K562 (cell line): ENCODE results near the gene E2F3. TPM values are rescaled to one million over a fixed set of nuclear protein-coding genes. Genes with fewer than 3 reads are reported as not detected.

ENCODE experiments used
- CBFA2T3 ChIP-seq: fragments of 450-650 bp; IDR thresholded peaks from 2 replicates; pipeline ENCODE4 v1.6.1; 2017
- CEBPB ChIP-seq: fragments of 450-650 bp; IDR thresholded peaks from 2 replicates; pipeline ENCODE4 v1.6.1; 2016; ENCODE audit warnings: missing genetic modification characterization, missing compliant biosample characterization
- CEBPG ChIP-seq, 3 experiments: fragments of 200-800 bp in 1 of 3; sonication (Bioruptor generic) in 1 of 3; sonication (generic) in 1 of 3; formaldehyde crosslinking in 1 of 3; IDR thresholded peaks in 2 of 3; conservative IDR thresholded peaks in 1 of 3; 2 replicates each; pipeline versions ENCODE4 v1.6.1 to v1.8.0; 2016 to 2022; ENCODE audit warnings: missing compliant biosample characterization in 2 of 3, missing genetic modification characterization in 2 of 3, mild to moderate bottlenecking in 1 of 3, missing genetic modification reagents in 1 of 3
- CXXC5 ChIP-seq: fragments of 250-450 bp; sonication (Bioruptor Pico); IDR thresholded peaks from 2 replicates; pipeline ENCODE4 v1.8.0; 2022; ENCODE audit warnings: inconsistent platforms, mild to moderate bottlenecking, moderate library complexity
- DPF2 ChIP-seq: fragments of 450-650 bp; IDR thresholded peaks from 2 replicates; pipeline ENCODE4 v1.6.1; 2016
- MEF2A ChIP-seq: IDR thresholded peaks from 2 replicates; pipeline ENCODE4 v1.6.1; 2011; ENCODE audit warnings: low read depth, mild to moderate bottlenecking, low read length, moderate library complexity; ENCODE audit not compliant: control insufficient read depth
- NR2F6 ChIP-seq: fragments of 450-650 bp; formaldehyde crosslinking; IDR thresholded peaks from 2 replicates; pipeline ENCODE4 v1.4.0; 2020; ENCODE audit warnings: mild to moderate bottlenecking
- SMARCA4 ChIP-seq: fragments of 450-650 bp; IDR thresholded peaks from 2 replicates; pipeline ENCODE4 v1.6.1; 2016
- STAT5A ChIP-seq: IDR thresholded peaks from 2 replicates; pipeline ENCODE4 v1.6.1; 2012; ENCODE audit warnings: low read length, inconsistent platforms, borderline replicate concordance
- TCF3 ChIP-seq: sonication (generic); formaldehyde crosslinking; IDR thresholded peaks from 2 replicates; pipeline ENCODE4 v1.4.0; 2020; ENCODE audit warnings: mild to moderate bottlenecking, missing genetic modification reagents
- XRCC3 ChIP-seq: fragments of 450-650 bp; IDR thresholded peaks from 2 replicates; pipeline ENCODE4 v1.6.1; 2017; ENCODE audit warnings: mild to moderate bottlenecking, moderate library complexity
- ZNF75A ChIP-seq: fragments of 450-650 bp; formaldehyde crosslinking; IDR thresholded peaks from 2 replicates; pipeline ENCODE4 v1.4.0; 2020; ENCODE audit warnings: mild to moderate bottlenecking
- polyA plus RNA-seq, 8 experiments: library from polyadenylated mRNA; depleted of rRNA in 4 of 8; stranded (reverse) in 5 of 8; unstranded in 3 of 8; fragments of >200 nt; fragmentation: Nextera tagmentation in 2 of 8; fragmentation: Illumina TruSeq in 1 of 8; extraction: Ambion mirVana in 2 of 8; extraction: Trizol in 1 of 8; gene quantifications; 2 replicates each; pipeline versions ENCODE4 v1.2.1 to v1.2.3, GENCODE V29; 2011 to 2014; ENCODE audit warnings: inconsistent platforms in 1 of 8, missing spikeins in 1 of 8
- total RNA-seq, 7 experiments: library from RNA; depleted of rRNA in 6 of 7; stranded (reverse); fragments of >200 nt in 6 of 7; fragmentation: Illumina TruSeq in 2 of 7; extraction: Trizol in 2 of 7; gene quantifications; 2 replicates each; pipeline versions ENCODE4 v1.2.1 to v1.2.3, GENCODE V29; 2011 to 2021; ENCODE audit warnings: low replicate concordance in 1 of 7
- TF ChIP-seq, protein P1 (sequence below): fragments of 450-650 bp; IDR thresholded peaks from 2 replicates; pipeline ENCODE4 v1.6.1; 2016; ENCODE audit warnings: low read depth, mild to moderate bottlenecking, moderate library complexity
- TF ChIP-seq, protein P2 (sequence below): sonication (generic); formaldehyde crosslinking; IDR thresholded peaks from 2 replicates; pipeline ENCODE4 v1.9.0; 2022; ENCODE audit warnings: mild to moderate bottlenecking, missing genetic modification reagents
- TF ChIP-seq, protein P3 (sequence below): fragments of 450-650 bp; IDR thresholded peaks from 2 replicates; pipeline ENCODE4 v1.6.1; 2016; ENCODE audit warnings: mild to moderate bottlenecking
- TF ChIP-seq, protein P4 (sequence below): sonication (generic); IDR thresholded peaks from 2 replicates; pipeline ENCODE4 v1.6.1; 2016

E2F3 gene
- total and polyA plus RNA-seq, 9 of the 15 experiments (the other 6 are each of a cell fraction or from before 2014, with no cell fraction given) = 11.1 to 44.7 (median 27.2) TPM

DNA sequence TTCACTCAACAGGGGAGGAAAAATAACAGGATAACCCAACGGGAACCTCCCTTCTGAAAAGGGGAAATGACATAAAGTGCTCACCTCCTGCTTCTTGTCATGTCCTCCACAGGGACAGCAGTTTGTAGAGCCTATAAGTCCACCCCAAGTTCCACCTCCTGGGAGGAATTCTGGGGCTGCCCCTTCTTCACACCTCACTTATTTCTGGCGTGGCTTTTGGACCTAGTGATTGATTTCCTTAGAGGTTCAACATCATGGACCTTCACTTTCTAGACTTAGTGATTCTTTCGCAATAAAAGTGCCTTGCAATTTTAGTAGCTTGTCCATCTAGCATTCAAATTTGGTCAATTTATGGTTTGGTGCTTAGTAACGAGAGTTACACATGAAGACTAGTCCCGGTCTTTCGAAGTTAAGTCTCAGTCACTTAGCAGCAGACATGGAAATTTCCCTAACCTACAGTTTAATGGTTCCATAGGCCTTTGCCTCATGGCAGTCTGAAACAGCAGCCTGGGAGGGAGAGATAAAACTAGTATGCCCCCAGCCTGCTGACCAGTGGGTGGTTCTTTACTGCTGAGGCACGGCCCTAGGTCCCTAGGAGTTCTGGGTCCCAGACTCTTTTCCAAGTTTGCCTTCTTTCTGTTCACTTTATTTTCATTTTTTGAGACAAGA lies 73.3 kb downstream of the E2F3 start (continued):
- TF ChIP-seq SMARCA4 (0 out of 2 replicates have a peak, but pooled peaks have one; percentile 32), TCF3 (CRISPR knock-in tag) (peak; percentile 68), ZNF75A (no peak), CXXC5 (CRISPR knock-in tag) (no peak), NR2F6 (CRISPR knock-in tag) (no peak), XRCC3 (peak; percentile 64; the same call in 1 of the 2 replicates), CEBPB (tag) (peak; percentile 96), CBFA2T3 (peak; percentile 68), DPF2 (peak; percentile 48), MEF2A (peak; percentile 63; the same call in 1 of the 2 replicates), CEBPG (CRISPR knock-in tag; IDR thresholded peaks at IDR 0.05) (peak; percentile 53; the same call in 1 of the 2 replicates), CEBPG (tag; conservative IDR thresholded peaks at IDR 0.05 in 1 of 2, IDR thresholded peaks at IDR 0.05 in 1 of 2) (peak; percentile 38 to 85; a peak in 2 of 4 replicates), STAT5A (peak; percentile 43; the same call in 1 of the 2 replicates)
- TF ChIP-seq, protein P1, sequence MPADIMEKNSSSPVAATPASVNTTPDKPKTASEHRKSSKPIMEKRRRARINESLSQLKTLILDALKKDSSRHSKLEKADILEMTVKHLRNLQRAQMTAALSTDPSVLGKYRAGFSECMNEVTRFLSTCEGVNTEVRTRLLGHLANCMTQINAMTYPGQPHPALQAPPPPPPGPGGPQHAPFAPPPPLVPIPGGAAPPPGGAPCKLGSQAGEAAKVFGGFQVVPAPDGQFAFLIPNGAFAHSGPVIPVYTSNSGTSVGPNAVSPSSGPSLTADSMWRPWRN = no peak
- TF ChIP-seq, protein P2, sequence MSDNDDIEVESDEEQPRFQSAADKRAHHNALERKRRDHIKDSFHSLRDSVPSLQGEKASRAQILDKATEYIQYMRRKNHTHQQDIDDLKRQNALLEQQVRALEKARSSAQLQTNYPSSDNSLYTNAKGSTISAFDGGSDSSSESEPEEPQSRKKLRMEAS = no peak
- TF ChIP-seq, protein P3, sequence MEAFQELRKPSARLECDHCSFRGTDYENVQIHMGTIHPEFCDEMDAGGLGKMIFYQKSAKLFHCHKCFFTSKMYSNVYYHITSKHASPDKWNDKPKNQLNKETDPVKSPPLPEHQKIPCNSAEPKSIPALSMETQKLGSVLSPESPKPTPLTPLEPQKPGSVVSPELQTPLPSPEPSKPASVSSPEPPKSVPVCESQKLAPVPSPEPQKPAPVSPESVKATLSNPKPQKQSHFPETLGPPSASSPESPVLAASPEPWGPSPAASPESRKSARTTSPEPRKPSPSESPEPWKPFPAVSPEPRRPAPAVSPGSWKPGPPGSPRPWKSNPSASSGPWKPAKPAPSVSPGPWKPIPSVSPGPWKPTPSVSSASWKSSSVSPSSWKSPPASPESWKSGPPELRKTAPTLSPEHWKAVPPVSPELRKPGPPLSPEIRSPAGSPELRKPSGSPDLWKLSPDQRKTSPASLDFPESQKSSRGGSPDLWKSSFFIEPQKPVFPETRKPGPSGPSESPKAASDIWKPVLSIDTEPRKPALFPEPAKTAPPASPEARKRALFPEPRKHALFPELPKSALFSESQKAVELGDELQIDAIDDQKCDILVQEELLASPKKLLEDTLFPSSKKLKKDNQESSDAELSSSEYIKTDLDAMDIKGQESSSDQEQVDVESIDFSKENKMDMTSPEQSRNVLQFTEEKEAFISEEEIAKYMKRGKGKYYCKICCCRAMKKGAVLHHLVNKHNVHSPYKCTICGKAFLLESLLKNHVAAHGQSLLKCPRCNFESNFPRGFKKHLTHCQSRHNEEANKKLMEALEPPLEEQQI = 0 out of 2 replicates have a peak, but pooled peaks have one; percentile 40
- TF ChIP-seq, protein P4, sequence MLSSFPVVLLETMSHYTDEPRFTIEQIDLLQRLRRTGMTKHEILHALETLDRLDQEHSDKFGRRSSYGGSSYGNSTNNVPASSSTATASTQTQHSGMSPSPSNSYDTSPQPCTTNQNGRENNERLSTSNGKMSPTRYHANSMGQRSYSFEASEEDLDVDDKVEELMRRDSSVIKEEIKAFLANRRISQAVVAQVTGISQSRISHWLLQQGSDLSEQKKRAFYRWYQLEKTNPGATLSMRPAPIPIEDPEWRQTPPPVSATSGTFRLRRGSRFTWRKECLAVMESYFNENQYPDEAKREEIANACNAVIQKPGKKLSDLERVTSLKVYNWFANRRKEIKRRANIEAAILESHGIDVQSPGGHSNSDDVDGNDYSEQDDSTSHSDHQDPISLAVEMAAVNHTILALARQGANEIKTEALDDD = peak; percentile 96
